ENCODE results near the gene VIPR1. TPM values are rescaled to one million over a fixed set of nuclear protein-coding genes. Genes with fewer than 3 reads are reported as not detected.

Gene VIPR1
- total RNA-seq, 1 donor from 2014 or later = 1.9 TPM

- no peak for DNase-seq (ENCODE audit: low read depth, low spot score)
Measured at GRCh38 chr3:42493798-42494151, 8.7 kb upstream of the VIPR1 start.

GRCh38 chr3:42495393-42495792, 7.0 kb upstream of the VIPR1 start:
- no peak for DNase-seq (ENCODE audit: low read depth, low spot score)

- no peak for DNase-seq (ENCODE audit: low read depth, low spot score)
Measured at GRCh38 chr3:42497009-42497731, 5.3 kb upstream of the VIPR1 start.

GRCh38 chr3:42498034-42498433, 4.4 kb upstream of the VIPR1 start:
- no peak for DNase-seq (ENCODE audit: low read depth, low spot score)

- no peak for DNase-seq (ENCODE audit: low read depth, low spot score)
Measured at GRCh38 chr3:42498791-42499477, 3.5 kb upstream of the VIPR1 start.

GRCh38 chr3:42499478-42499871, 3.0 kb upstream of the VIPR1 start:
- DNase-seq (ENCODE audit: low read depth, low spot score) = no peak

GRCh38 chr3:42500091-42500490, 2.4 kb upstream of the VIPR1 start:
- DNase-seq (ENCODE audit: low read depth, low spot score) = no peak

- no peak for DNase-seq (ENCODE audit: low read depth, low spot score)
Measured at GRCh38 chr3:42500909-42501308, 1.5 kb upstream of the VIPR1 start.

- no peak for DNase-seq (ENCODE audit: low read depth, low spot score)
Measured at GRCh38 chr3:42501321-42501680, 1.1 kb upstream of the VIPR1 start.

- no peak for DNase-seq (ENCODE audit: low read depth, low spot score)
Measured at GRCh38 chr3:42501681-42502428, 588 bp upstream of the VIPR1 start.

GRCh38 chr3:42503251-42503924, 945 bp downstream of the VIPR1 start:
- DNase-seq (ENCODE audit: low read depth, low spot score) = no peak

GRCh38 chr3:42503957-42504333, 1.5 kb downstream of the VIPR1 start:
- no peak for DNase-seq (ENCODE audit: low read depth, low spot score)

- DNase-seq (ENCODE audit: low read depth, low spot score) = no peak
Measured at GRCh38 chr3:42504334-42505127, 2.1 kb downstream of the VIPR1 start.

GRCh38 chr3:42505128-42505848, 2.8 kb downstream of the VIPR1 start:
- DNase-seq (ENCODE audit: low read depth, low spot score) = no peak

- DNase-seq (ENCODE audit: low read depth, low spot score) = no peak
Measured at GRCh38 chr3:42505849-42506410, 3.5 kb downstream of the VIPR1 start.

GRCh38 chr3:42507252-42507651, 4.8 kb downstream of the VIPR1 start:
- DNase-seq (ENCODE audit: low read depth, low spot score) = no peak

- no peak for DNase-seq (ENCODE audit: low read depth, low spot score)
Measured at GRCh38 chr3:42507761-42508335, 5.4 kb downstream of the VIPR1 start.

- no peak for DNase-seq (ENCODE audit: low read depth, low spot score)
Measured at GRCh38 chr3:42508562-42508961, 6.1 kb downstream of the VIPR1 start.

GRCh38 chr3:42509111-42509510, 6.7 kb downstream of the VIPR1 start:
- no peak for DNase-seq (ENCODE audit: low read depth, low spot score)

- DNase-seq (ENCODE audit: low read depth, low spot score) = no peak
Measured at GRCh38 chr3:42510325-42510724, 7.9 kb downstream of the VIPR1 start.

Data from pulmonary artery endothelial cell (primary cell).